SK-N-SH (cell line): Measurements from ENCODE around the gene PCYOX1L.

Experiments used
- MXI1 ChIP-seq: IDR thresholded peaks from 2 replicates; pipeline ENCODE4 v1.6.1; 2012; ENCODE audit warnings: mild to moderate bottlenecking, low read depth, low read length, improper control_type of control experiment
- RFX5 ChIP-seq: IDR thresholded peaks from 2 replicates; pipeline ENCODE4 v1.6.1; 2012; ENCODE audit warnings: mild to moderate bottlenecking, improper control_type of control experiment, low read length
- TF ChIP-seq, protein P1 (sequence below): fragments of 200-600 bp; sonication (generic); IDR thresholded peaks from 2 replicates; pipeline ENCODE4 v1.6.1; 2017; ENCODE audit warnings: antibody characterized with exemption, mild to moderate bottlenecking, moderate library complexity

DNA sequence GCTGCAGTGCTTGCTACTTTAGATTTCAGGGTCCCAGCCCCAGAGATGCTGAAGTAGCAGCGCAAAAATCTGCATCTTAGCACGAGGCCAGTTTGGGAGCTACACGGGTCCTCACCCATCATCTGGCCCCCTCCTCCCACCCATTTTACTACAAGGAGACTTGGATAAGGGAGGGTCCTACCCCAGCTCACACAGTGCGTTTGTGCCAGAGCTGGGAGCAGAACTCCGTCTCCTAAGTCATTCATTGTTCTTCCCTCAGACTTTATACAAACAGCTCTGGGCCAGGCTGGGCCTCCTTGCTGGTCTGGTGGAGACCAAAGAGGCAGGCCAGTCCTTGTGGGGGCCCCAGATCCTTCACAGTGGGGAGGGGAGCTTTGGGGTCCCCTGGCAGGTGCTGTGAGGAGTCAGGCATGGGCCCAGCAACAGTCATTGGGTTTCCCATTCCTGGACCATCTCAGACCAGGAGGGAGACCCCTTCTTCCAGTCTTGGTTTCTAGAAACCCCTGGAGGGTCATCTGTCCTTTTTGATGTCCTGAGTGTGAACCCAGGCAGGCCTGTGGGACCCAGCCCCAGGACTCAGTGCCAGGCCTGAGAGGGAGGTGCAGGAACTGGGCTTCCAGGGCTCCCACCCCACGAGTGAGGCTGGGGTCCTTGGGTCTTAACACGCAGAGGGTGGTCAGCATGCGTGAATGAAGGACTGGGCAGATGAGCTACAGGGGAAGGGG, 23.6 kb downstream of the PCYOX1L start:
- TF ChIP-seq RFX5 (no peak), MXI1 (no peak)
- TF ChIP-seq, protein P1, sequence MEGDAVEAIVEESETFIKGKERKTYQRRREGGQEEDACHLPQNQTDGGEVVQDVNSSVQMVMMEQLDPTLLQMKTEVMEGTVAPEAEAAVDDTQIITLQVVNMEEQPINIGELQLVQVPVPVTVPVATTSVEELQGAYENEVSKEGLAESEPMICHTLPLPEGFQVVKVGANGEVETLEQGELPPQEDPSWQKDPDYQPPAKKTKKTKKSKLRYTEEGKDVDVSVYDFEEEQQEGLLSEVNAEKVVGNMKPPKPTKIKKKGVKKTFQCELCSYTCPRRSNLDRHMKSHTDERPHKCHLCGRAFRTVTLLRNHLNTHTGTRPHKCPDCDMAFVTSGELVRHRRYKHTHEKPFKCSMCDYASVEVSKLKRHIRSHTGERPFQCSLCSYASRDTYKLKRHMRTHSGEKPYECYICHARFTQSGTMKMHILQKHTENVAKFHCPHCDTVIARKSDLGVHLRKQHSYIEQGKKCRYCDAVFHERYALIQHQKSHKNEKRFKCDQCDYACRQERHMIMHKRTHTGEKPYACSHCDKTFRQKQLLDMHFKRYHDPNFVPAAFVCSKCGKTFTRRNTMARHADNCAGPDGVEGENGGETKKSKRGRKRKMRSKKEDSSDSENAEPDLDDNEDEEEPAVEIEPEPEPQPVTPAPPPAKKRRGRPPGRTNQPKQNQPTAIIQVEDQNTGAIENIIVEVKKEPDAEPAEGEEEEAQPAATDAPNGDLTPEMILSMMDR = no peak
